HepG2 (cell line): Measurements from ENCODE around the gene EPS8. TPM values are rescaled to one million over a fixed set of nuclear protein-coding genes. Genes with fewer than 3 reads are reported as not detected.

Experiments
- E2F1 ChIP-seq: sonication (generic); formaldehyde crosslinking; IDR thresholded peaks from 2 replicates; pipeline ENCODE4 v1.5.0; 2020; ENCODE audit warnings: missing genetic modification reagents
- EEA1 ChIP-seq: sonication (generic); formaldehyde crosslinking; IDR thresholded peaks from 2 replicates; pipeline ENCODE4 v1.5.1; 2020; ENCODE audit warnings: mild to moderate bottlenecking, missing genetic modification reagents, borderline replicate concordance
- NFIC ChIP-seq: IDR thresholded peaks from 2 replicates; pipeline ENCODE4 v1.6.1; 2012; ENCODE audit warnings: mild to moderate bottlenecking, low read length, inconsistent platforms
- SIX4 ChIP-seq: sonication (generic); formaldehyde crosslinking; IDR thresholded peaks from 2 replicates; pipeline ENCODE4 v1.4.0; 2020; ENCODE audit warnings: missing genetic modification reagents
- SKIL ChIP-seq: sonication (generic); formaldehyde crosslinking; IDR thresholded peaks from 2 replicates; pipeline ENCODE4 v1.8.0; 2022; ENCODE audit warnings: missing genetic modification reagents, mild to moderate bottlenecking, moderate library complexity, borderline replicate concordance
- UBTF ChIP-seq: sonication (generic); formaldehyde crosslinking; IDR thresholded peaks from 2 replicates; pipeline ENCODE4 v1.4.0; 2020; ENCODE audit warnings: mild to moderate bottlenecking, missing genetic modification reagents
- ZBTB39 ChIP-seq: sonication (generic); formaldehyde crosslinking; IDR thresholded peaks from 2 replicates; pipeline ENCODE4 v1.5.0; 2020; ENCODE audit warnings: missing genetic modification reagents
- ZFY ChIP-seq: sonication (generic); formaldehyde crosslinking; IDR thresholded peaks from 2 replicates; pipeline ENCODE4 v1.4.0; 2020; ENCODE audit warnings: missing genetic modification reagents
- ZNF124 ChIP-seq: sonication (generic); formaldehyde crosslinking; IDR thresholded peaks from 2 replicates; pipeline ENCODE4 v1.4.0; 2020; ENCODE audit warnings: missing genetic modification reagents
- polyA plus RNA-seq, 8 experiments: library from polyadenylated mRNA; depleted of rRNA in 3 of 8; stranded (reverse) in 7 of 8; unstranded in 1 of 8; fragments of >200 nt; fragmentation: Illumina TruSeq in 4 of 8; extraction: Trizol in 4 of 8; gene quantifications; 2 replicates each; pipeline versions ENCODE4 v1.2.1 to v1.2.3, GENCODE V29; 2011 to 2016; ENCODE audit warnings: low read depth in 4 of 8, missing spikeins in 1 of 8, mixed read lengths in 1 of 8; ENCODE audit not compliant: insufficient read depth in 1 of 8
- total RNA-seq, 5 experiments: library from RNA; depleted of rRNA; stranded (reverse); fragments of >200 nt; fragmentation: Illumina TruSeq; extraction: Trizol; gene quantifications; 2 replicates each; pipeline ENCODE4 v1.2.3, GENCODE V29; 2016; ENCODE audit warnings: low read depth in 1 of 5
- TF ChIP-seq, protein P1 (sequence below), 2 experiments: sonication (generic) in 1 of 2; formaldehyde crosslinking in 1 of 2; IDR thresholded peaks; 2 replicates each; pipeline versions ENCODE4 v1.5.1 to v1.6.1; 2011 to 2020; ENCODE audit warnings: borderline replicate concordance in 1 of 2, low read depth in 1 of 2, low read length in 1 of 2, mild to moderate bottlenecking in 1 of 2, missing genetic modification reagents in 1 of 2, moderate library complexity in 1 of 2
- TF ChIP-seq, protein P2 (sequence below): sonication (generic); formaldehyde crosslinking; IDR thresholded peaks from 2 replicates; pipeline ENCODE4 v1.8.1; 2023; ENCODE audit warnings: mild to moderate bottlenecking, missing genetic modification reagents

The EPS8 gene
- total and polyA plus RNA-seq, 2 of the 13 experiments (the other 11 are each of a cell fraction or from before 2014, with no cell fraction given), result 37.1 to 43.4 TPM

DNA sequence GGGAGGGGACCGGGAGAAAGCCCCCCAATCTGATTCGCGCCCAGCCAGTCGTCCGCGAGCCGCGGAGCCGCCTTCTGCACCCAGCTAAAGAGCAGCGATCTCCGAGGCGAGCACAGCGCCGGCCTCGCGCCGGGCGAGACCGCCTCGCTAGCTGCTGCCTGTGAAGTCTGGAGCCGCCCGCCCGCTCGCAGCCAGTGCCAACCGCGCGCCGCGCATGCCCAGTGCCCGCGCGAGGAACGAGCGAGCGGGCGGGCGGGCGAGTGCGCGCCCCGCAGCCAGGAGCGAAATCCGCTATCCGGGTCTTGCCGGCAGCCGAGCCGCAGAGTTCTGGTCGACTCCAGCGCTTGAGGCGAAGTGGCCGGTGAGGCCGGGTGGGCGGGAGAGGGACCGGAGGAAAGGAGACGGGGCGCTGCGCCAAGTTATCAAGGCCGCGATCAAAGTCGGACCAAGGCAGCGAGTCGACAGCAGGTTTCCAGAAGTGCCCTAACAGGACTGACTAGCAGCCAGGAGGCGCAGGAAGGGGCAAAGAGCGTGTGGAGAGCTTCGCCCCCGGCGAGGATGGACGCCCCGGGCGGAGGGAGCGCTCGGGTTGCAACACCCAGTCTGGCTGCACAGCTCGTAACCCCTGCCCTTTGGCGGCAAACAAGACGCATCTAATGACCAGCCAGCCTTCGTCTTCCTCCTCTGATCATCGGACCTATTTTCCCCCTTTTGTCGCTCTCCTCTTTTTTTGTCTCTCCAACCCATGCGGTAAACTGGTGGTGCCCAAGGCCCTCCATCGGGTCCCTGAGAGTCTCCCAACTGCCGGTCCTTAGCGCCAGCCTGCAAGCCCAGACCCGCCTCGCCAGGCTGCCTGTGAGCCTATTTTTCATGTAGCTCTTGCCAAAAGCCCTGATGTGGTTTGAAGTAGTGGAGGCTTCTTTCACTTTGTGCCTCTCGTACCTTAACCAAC lies at the start of gene EPS8 (continued):
- TF ChIP-seq, protein P1, sequence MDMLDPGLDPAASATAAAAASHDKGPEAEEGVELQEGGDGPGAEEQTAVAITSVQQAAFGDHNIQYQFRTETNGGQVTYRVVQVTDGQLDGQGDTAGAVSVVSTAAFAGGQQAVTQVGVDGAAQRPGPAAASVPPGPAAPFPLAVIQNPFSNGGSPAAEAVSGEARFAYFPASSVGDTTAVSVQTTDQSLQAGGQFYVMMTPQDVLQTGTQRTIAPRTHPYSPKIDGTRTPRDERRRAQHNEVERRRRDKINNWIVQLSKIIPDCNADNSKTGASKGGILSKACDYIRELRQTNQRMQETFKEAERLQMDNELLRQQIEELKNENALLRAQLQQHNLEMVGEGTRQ (IDR thresholded peaks at IDR 0.05; ENCODE audit: low read depth, low read length), result no peak
- TF ChIP-seq, protein P1 (CRISPR knock-in tag; IDR thresholded peaks at IDR 0.05; ENCODE audit: borderline replicate concordance), result no peak
- TF ChIP-seq ZBTB39 (no peak), ZFY (CRISPR knock-in tag) (peak; percentile 75), SKIL (peak; percentile 82), NFIC (no peak; the same call in 1 of the 2 replicates), ZNF124 (CRISPR knock-in tag) (peak; percentile 77; the same call in 1 of the 2 replicates), E2F1 (CRISPR knock-in tag) (peak; percentile 88), EEA1 (CRISPR knock-in tag) (peak; percentile 63), UBTF (CRISPR knock-in tag) (peak; percentile 94), SIX4 (0 out of 2 replicates have a peak, but pooled peaks have one; percentile 49)
- TF ChIP-seq, protein P2, sequence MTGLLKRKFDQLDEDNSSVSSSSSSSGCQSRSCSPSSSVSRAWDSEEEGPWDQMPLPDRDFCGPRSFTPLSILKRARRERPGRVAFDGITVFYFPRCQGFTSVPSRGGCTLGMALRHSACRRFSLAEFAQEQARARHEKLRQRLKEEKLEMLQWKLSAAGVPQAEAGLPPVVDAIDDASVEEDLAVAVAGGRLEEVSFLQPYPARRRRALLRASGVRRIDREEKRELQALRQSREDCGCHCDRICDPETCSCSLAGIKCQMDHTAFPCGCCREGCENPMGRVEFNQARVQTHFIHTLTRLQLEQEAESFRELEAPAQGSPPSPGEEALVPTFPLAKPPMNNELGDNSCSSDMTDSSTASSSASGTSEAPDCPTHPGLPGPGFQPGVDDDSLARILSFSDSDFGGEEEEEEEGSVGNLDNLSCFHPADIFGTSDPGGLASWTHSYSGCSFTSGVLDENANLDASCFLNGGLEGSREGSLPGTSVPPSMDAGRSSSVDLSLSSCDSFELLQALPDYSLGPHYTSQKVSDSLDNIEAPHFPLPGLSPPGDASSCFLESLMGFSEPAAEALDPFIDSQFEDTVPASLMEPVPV (CRISPR knock-in tag), result peak; percentile 81
